A549 treated with Mapracorat at 1 μM for 4 hours (cell line): Measurements from ENCODE around the gene CDPF1. TPM values are rescaled to one million over a fixed set of nuclear protein-coding genes. Genes with fewer than 3 reads are reported as not detected.

Experiments
- total RNA-seq: library from RNA; stranded (reverse); fragments of 200-300 nt; extraction: Qiagen RNA extraction; gene quantifications from 5 replicates; pipeline ENCODE4 v1.2.3, GENCODE V29; 2022

The CDPF1 gene, protein sequence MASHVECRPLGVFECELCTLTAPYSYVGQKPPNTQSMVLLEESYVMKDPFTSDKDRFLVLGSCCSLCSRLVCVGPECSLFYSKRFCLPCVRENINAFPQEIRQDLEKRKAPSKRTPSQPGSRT
- total RNA-seq, result 8.3 to 10.8 TPM (median 9.3 TPM) in 5 replicates

DNA sequence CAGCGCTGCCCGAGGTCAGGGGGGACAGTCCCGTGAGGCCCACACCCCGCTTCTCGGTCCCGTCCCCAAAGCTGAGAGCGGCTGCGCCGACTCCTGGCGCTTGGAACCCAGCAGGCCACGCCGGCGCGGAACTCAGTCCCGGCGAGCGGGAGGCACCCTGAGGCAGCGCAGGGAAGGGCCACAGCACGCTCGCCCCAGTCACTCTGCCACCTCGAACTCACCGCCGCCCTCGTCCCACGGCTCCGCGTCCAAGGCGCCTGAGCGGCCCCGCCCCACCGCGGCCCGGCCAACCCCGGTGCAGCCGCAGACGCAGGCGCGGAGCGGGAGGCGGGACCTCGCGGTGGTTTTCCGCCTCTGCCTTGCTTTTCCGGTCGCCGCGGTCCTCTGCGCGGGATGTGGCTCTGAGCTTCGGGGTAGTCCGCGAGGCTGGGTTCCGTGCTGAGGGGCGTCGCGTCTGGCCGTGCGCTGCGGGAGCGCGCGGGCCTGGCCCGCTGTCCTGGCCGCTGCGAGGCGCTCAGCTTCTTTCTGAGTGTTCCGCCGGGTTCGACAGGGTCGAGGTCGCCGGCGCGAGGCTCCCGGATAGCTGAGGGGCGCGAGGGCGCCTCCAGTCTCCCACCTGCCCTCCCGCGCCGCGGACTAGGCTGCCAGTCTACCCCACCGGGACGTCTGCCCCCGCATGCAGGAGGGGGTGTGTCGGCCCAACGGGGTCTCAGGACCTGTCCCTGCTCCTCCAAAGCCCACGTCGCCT, at the start of gene CDPF1:
Gene CDPF1 (minus strand): TSS at position 259 of the 748 bp plus-strand sequence. CDS start 2,009 bp downstream, outside the sequence.

DNA sequence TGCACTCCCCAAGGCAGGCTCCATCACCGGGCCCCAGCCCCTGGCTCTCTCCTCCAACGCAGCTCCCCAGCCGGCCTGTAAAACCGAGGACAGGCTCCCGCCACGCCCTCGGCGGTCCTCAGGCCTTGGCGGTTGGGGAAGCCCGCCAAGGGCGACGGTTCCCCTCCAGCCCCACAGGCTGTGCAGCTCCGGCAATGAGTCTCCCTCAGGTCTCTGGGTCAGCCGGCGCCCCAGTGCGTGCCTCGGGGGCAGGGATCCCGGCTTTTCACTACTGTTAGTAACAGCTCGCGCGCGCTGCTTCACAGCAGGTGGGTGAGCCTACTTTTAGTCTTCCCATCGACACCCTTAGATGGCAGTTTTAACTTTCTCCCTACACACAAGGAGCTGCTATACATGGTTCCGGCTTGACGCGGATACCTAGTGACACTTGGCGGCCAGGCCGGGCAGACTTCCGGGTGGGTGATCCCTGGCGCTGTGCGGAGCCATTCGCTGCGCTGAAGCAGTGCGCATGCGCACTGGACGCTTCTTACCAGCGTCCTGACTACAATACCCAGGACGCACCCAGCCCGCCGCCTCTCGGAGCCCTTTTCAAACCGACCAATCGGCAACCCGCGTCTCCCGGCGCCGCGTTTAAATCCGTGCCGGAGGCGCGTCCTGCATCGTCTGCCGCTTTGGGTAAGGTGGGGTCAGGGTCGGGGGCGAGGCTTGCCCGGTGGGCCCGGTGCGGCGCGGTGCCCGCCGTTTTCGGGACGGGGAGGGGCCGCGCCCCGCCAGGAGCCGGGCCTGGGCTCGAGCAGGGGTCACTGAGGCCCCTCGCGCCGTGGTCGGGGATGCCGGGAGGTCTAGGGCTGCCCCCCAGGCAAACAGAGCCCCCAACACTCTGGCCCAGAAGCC, 46.4 kb upstream of the CDPF1 start, which contains the start of gene GTSE1:
Gene GTSE1 (plus strand): TSS at position 614 of the 894 bp plus-strand sequence. CDS start 531 bp downstream, outside the sequence.

DNA sequence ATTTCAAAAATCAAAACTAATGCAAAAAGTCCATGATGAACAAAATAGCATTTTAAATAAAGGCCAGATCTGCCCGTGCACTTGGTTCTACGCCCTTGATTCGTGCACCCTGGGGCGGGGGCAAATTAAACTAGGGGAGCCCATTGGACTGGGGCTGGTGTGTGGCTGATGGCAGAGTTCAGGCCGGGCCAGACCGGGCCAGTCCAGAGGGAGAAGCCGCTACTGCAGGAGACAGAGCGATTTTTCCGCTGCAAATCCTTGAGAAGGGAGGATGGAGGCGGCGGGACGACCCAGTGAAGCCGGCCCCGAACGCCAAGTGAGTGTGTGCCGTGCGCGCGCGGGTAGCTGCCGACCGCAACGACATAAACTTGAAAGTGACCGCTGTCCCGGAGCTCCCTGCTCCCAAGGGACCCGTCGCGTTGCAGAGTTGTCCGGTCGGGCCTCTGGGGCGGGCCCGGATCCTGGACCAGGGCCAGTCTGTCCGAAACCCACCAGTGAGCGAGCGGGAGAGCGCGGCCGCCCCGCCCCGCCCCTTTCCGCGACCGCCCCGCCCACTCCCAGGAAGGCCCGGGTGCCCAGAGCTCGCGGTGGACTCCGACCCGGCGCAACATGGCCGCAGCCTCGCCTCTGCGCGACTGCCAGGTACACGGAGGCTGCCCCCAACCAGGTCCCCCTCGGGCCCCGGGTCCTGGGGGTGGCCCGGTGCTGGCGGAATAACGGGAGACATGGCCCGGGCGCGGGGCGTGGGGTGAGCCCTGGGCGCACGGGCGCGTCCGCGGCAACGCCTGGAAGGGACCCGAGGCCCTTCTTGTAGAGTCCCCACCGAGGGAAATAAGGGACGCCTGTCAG, 17.6 kb upstream of the CDPF1 start, which contains the start of gene TTC38:
Gene TTC38 (plus strand): TSS at position 578 of the 849 bp plus-strand sequence. CDS start 32 bp downstream, at position 610.

DNA sequence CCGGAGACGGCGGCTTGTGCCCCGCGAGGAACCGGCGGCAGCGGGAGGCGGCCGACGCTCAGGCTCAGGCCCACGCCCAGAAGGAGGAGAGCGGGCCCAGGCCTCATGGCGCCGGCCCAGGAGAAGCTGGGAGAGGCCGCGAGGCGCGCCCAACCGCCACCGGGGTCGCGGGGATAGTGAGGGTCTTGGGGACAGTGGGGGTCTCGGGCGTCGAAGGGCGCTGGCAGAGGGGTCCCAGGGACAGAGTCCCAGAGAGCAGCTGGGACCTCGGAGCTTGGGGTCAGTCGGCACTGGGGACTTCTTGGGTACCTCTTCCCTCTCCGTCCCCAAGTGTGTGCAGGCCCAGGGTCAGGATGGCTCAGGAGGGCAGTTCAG, 13.1 kb upstream of the CDPF1 start, which contains the start of gene PKDREJ:
Gene PKDREJ (minus strand): TSS at position 128 of the 375 bp plus-strand sequence. CDS start 21 bp downstream, at position 107.

Other genes with a start within 250 kb of the CDPF1 start
- gene PPARA, start 99.8 kb downstream of the CDPF1 start, total RNA-seq, result 0.70 to 2.5 TPM (median 1.8 TPM) in 5 replicates
- gene PKDREJ, start 13.1 kb upstream of the CDPF1 start, total RNA-seq, result not detected in 5 replicates
- 11.1 to 14.0 TPM (median 13.1 TPM) in 5 replicates for gene TTC38, start 17.7 kb upstream of the CDPF1 start, total RNA-seq
- gene GTSE1, start 46.6 kb upstream of the CDPF1 start, total RNA-seq, result 27.9 to 35.6 TPM (median 31.7 TPM) in 5 replicates
- gene TRMU, start 85.4 kb upstream of the CDPF1 start, total RNA-seq, result 30.8 to 40.9 TPM (median 35.9 TPM) in 5 replicates